Bronchial epithelial cell (primary cell): Measurements from ENCODE around the gene CALML3. TPM values are rescaled to one million over a fixed set of nuclear protein-coding genes. Genes with fewer than 3 reads are reported as not detected.

Source experiments
- DNase-seq: peaks from one replicate; pipeline ENCODE4 v3.0.0-alpha.2; 2010; ENCODE audit warnings: low read depth
- FAIRE-seq: peaks from 2 replicates; lab custom pipeline; 2011; peaks lifted over from hg19 to GRCh38; lab: Jason Lieb, UNC
- H3K27me3 ChIP-seq: 2 replicates; pipeline ENCODE4 v1.5.1; 2011; ENCODE audit warnings: low read length; ENCODE audit not compliant: control insufficient read depth, insufficient read depth
- H3K36me3 ChIP-seq: 2 replicates; pipeline ENCODE4 v1.5.1; 2011; ENCODE audit warnings: low read length; ENCODE audit not compliant: control insufficient read depth, insufficient read depth
- H3K4me3 ChIP-seq: 2 replicates; pipeline ENCODE4 v1.5.1; 2011; ENCODE audit warnings: mild to moderate bottlenecking, low read depth, low read length, control low read depth
- CTCF ChIP-seq: IDR thresholded peaks from 2 replicates; pipeline ENCODE4 v1.5.1; 2011; ENCODE audit warnings: mild to moderate bottlenecking, moderate library complexity, low read length, control low read depth, inconsistent platforms; ENCODE audit not compliant: insufficient read depth, severe bottlenecking
- total RNA-seq: library from RNA; depleted of rRNA; stranded (reverse); fragments of >200 nt; gene quantifications from 2 replicates; pipeline ENCODE4 v1.2.1, GENCODE V29; 2014

The CALML3 gene
- total RNA-seq, 1 donor from 2014 or later = 0.53 TPM

- TF ChIP-seq CTCF = no peak
- no peaks in the 10 kb centered on the region for H3K36me3 ChIP-seq
- H3K27me3 ChIP-seq = peaks cover 2% of the 10 kb centered on the region
- FAIRE-seq = peak; percentile 99
- H3K4me3 ChIP-seq = no peak overlapping the region
- DNase-seq = peak; percentile 82
These were observed 21.3 kb upstream of the CALML3 start for GRCh38 chr10:5503477-5503835.

- Histone ChIP-seq H3K4me3 (no peak overlapping the region), H3K36me3 (no peaks in the 10 kb centered on the region), H3K27me3 (peaks cover 2% of the 10 kb centered on the region)
- FAIRE-seq (peak; percentile 60), DNase-seq (peak; percentile 78)
- TF ChIP-seq CTCF = no peak
These were observed 20.4 kb upstream of the CALML3 start for GRCh38 chr10:5504146-5505072.

- no peak for DNase-seq
- Histone ChIP-seq H3K4me3 (no peak overlapping the region), H3K27me3 (no peaks in the 10 kb centered on the region), H3K36me3 (no peaks in the 10 kb centered on the region)
- no peak for TF ChIP-seq CTCF
- FAIRE-seq = no peak
These were observed 18.5 kb upstream of the CALML3 start for GRCh38 chr10:5506246-5506645.

GRCh38 chr10:5506751-5507648 is 17.8 kb upstream of the CALML3 start:
- no peak for TF ChIP-seq CTCF
- H3K36me3 ChIP-seq = no peaks in the 10 kb centered on the region
- FAIRE-seq = no peak
- H3K27me3 ChIP-seq = no peaks in the 10 kb centered on the region
- no peak for DNase-seq
- no peak overlapping the region for H3K4me3 ChIP-seq

- no peak for TF ChIP-seq CTCF
- Histone ChIP-seq H3K36me3 (no peaks in the 10 kb centered on the region), H3K27me3 (no peaks in the 10 kb centered on the region), H3K4me3 (no peak overlapping the region)
- FAIRE-seq (no peak), DNase-seq (no peak)
These were observed 17.1 kb upstream of the CALML3 start for GRCh38 chr10:5507649-5508131.
